SU-DHL-6 (cell line): ENCODE data around the gene OLFM2.

Experiments used
- H2AFZ ChIP-seq: fragments of 200-600 bp; sonication (generic); 2 replicates; pipeline ENCODE4 v1.6.1; 2014; ENCODE audit warnings: low read depth, mild to moderate bottlenecking, moderate library complexity, mixed read lengths, antibody characterized with exemption, low read length; ENCODE audit not compliant: severe bottlenecking
- H3F3A ChIP-seq: fragments of 200-600 bp; shearing (Covaris generic); 2 replicates; pipeline ENCODE4 v1.6.0; 2016; ENCODE audit warnings: antibody characterized with exemption, mild to moderate bottlenecking; ENCODE audit not compliant: insufficient read depth
- H3K27ac ChIP-seq: fragments of 200-600 bp; sonication (generic); 2 replicates; pipeline ENCODE4 v1.5.1; 2016; ENCODE audit warnings: low read depth, mild to moderate bottlenecking, low read length, moderate library complexity, mixed read lengths
- H3K27me3 ChIP-seq: fragments of 200-600 bp; sonication (generic), shearing (Covaris generic); 2 replicates; pipeline ENCODE4 v1.6.0; 2014; ENCODE audit warnings: mild to moderate bottlenecking, low read length
- H3K36me3 ChIP-seq: fragments of 200-600 bp; sonication (generic); 2 replicates; pipeline ENCODE4 v1.6.1; 2014; ENCODE audit warnings: mild to moderate bottlenecking, low read length, mixed read lengths
- H3K4me2 ChIP-seq: fragments of 300-600, 200-600 bp; shearing (Covaris generic), sonication (generic); 2 replicates; pipeline ENCODE4 v1.6.0; 2014; ENCODE audit warnings: low read length, low read depth, mild to moderate bottlenecking; ENCODE audit not compliant: poor library complexity, severe bottlenecking
- H3K4me3 ChIP-seq: fragments of 200-600 bp; sonication (generic); 2 replicates; pipeline ENCODE4 v1.5.1; 2014; ENCODE audit warnings: antibody characterized with exemption, low read length, mild to moderate bottlenecking, mixed read lengths; ENCODE audit not compliant: insufficient read depth, poor library complexity, severe bottlenecking
- H3K79me2 ChIP-seq: fragments of 200-600 bp; sonication (generic); 2 replicates; pipeline ENCODE4 v1.6.1; 2014; ENCODE audit warnings: mild to moderate bottlenecking, low read length, moderate library complexity; ENCODE audit not compliant: insufficient read depth
- H3K9ac ChIP-seq: fragments of 200-600 bp; sonication (generic); 2 replicates; pipeline ENCODE4 v1.7.0; 2014; ENCODE audit warnings: mild to moderate bottlenecking, low read length
- H3K9me2 ChIP-seq: fragments of 200-600 bp; sonication (generic); replicated peaks from 2 replicates; pipeline ENCODE4 v1.6.1; 2014; ENCODE audit warnings: low read length; ENCODE audit not compliant: insufficient read depth
- H3K9me3 ChIP-seq: fragments of 200-600 bp; sonication (generic); 2 replicates; pipeline ENCODE4 v1.6.1; 2014; ENCODE audit warnings: low read length, mixed read lengths; ENCODE audit not compliant: insufficient read depth
- H4K20me1 ChIP-seq: fragments of 200-600 bp; sonication (generic); 2 replicates; pipeline ENCODE4 v1.6.1; 2014; ENCODE audit warnings: low read depth, mild to moderate bottlenecking, antibody characterized with exemption, low read length, moderate library complexity, mixed read lengths
- EZH2phosphoT487 ChIP-seq: fragments of 200-600 bp; sonication (generic), shearing (Covaris generic); conservative IDR thresholded peaks from 2 replicates; pipeline ENCODE4 v1.6.1; 2018; ENCODE audit warnings: mild to moderate bottlenecking, antibody characterized with exemption, low read length, moderate library complexity, mixed read lengths
- TF ChIP-seq, protein P1 (sequence below): fragments of 200-600 bp; sonication (generic); IDR thresholded peaks from one replicate; pipeline ENCODE4 v1.5.1; 2017; ENCODE audit warnings: antibody characterized with exemption, mild to moderate bottlenecking, low read length, moderate library complexity; ENCODE audit not compliant: insufficient read depth, poor library complexity, severe bottlenecking

OLFM2 gene

DNA sequence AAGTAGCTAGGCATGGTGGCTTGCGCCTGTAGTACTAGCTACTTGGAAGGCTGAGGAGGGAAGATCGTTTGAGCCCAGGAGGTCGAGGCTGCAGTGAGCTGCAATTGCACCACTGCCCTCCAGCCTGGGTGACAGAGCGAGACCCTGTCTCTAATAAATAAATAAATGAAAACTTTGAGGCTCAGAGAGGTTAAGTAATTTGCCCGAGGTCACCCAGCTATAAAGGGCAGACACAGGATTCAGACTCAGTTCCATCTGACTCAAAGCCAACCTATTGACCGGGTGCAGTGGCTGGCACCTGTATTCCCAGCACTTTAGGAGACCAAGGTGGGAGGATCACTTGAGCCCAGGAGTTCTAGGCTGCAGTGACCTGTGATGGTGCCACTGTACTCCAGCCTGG lies 7.4 kb upstream of the OLFM2 start:
- Histone ChIP-seq H3K4me2 (no peak overlapping the region), H2AFZ (no peak overlapping the region), H4K20me1 (no peaks in the 10 kb centered on the region), H3K27ac (no peak overlapping the region), H3K9ac (no peak overlapping the region), H3K79me2 (no peaks in the 10 kb centered on the region), H3K27me3 (no peaks in the 10 kb centered on the region), H3K36me3 (no peaks in the 10 kb centered on the region), H3K4me3 (no peak overlapping the region), H3K9me3 (peaks cover 12% of the 10 kb centered on the region; the same call in 1 of the 2 replicates), H3F3A (no peaks in the 10 kb centered on the region), H3K9me2 (no peaks in the 10 kb centered on the region)
- no peak for TF ChIP-seq EZH2phosphoT487
- TF ChIP-seq, protein P1, sequence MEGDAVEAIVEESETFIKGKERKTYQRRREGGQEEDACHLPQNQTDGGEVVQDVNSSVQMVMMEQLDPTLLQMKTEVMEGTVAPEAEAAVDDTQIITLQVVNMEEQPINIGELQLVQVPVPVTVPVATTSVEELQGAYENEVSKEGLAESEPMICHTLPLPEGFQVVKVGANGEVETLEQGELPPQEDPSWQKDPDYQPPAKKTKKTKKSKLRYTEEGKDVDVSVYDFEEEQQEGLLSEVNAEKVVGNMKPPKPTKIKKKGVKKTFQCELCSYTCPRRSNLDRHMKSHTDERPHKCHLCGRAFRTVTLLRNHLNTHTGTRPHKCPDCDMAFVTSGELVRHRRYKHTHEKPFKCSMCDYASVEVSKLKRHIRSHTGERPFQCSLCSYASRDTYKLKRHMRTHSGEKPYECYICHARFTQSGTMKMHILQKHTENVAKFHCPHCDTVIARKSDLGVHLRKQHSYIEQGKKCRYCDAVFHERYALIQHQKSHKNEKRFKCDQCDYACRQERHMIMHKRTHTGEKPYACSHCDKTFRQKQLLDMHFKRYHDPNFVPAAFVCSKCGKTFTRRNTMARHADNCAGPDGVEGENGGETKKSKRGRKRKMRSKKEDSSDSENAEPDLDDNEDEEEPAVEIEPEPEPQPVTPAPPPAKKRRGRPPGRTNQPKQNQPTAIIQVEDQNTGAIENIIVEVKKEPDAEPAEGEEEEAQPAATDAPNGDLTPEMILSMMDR, result no peak

DNA sequence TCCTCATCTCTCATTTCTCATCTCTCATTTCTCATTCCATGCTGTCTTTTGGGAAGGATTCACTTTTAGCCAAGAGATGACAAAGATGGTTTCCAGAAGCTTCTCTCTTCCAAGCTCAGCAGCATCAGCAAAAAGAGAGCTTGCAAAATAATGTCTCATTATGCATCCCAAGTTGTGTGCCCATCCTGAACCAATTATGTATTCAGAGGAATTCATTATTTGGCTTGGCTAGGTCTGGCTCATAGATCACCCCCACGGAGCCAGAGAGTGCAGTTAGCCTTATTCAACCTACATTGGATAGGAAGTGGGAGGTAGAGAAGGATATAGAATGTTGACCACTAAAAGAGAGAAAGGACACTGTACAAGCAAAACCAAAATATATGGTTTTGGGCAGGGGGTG lies 5.4 kb upstream of the OLFM2 start:
- Histone ChIP-seq H3K9ac (no peak overlapping the region), H2AFZ (no peak overlapping the region), H3K27me3 (no peaks in the 10 kb centered on the region), H4K20me1 (no peaks in the 10 kb centered on the region), H3K36me3 (no peaks in the 10 kb centered on the region), H3K27ac (no peak overlapping the region), H3K9me2 (no peaks in the 10 kb centered on the region), H3K4me3 (no peak overlapping the region), H3F3A (no peaks in the 10 kb centered on the region), H3K9me3 (peaks cover 12% of the 10 kb centered on the region; the same call in 1 of the 2 replicates), H3K79me2 (no peaks in the 10 kb centered on the region), H3K4me2 (no peak overlapping the region)
- TF ChIP-seq, protein P1, result no peak
- no peak for TF ChIP-seq EZH2phosphoT487

DNA sequence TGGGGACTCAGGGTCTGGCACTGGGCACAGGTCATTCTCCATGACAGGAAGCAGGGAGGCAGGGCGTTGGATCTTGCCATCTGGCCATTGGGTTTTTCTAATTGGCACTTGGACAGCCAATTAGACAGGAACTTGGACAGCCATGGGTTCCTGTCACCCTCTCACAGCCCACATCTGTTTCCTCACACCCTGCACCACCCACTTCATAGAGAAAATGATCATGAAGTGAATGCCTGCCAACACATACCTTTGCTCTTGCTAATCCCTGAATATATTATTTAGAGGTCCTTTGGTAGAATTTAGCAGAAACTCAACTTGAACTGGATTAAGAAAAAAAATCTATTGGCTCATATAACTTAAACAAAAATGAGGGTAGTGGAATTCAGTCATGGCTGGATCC lies 4.9 kb upstream of the OLFM2 start:
- Histone ChIP-seq H3K79me2 (no peaks in the 10 kb centered on the region), H3K9me2 (no peaks in the 10 kb centered on the region), H2AFZ (no peak overlapping the region), H3K36me3 (no peaks in the 10 kb centered on the region), H3K9me3 (peaks cover 12% of the 10 kb centered on the region; the same call in 1 of the 2 replicates), H3K27ac (no peak overlapping the region), H4K20me1 (no peaks in the 10 kb centered on the region), H3K27me3 (no peaks in the 10 kb centered on the region), H3K9ac (no peak overlapping the region), H3K4me2 (no peak overlapping the region), H3F3A (no peaks in the 10 kb centered on the region), H3K4me3 (no peak overlapping the region)
- TF ChIP-seq, protein P1, result no peak
- no peak for TF ChIP-seq EZH2phosphoT487
